ENCODE results near the gene GADL1. TPM values are rescaled to one million over a fixed set of nuclear protein-coding genes. Genes with fewer than 3 reads are reported as not detected.

GADL1 gene
- total RNA-seq, 4 donors from 2014 or later, result 1.1 TPM; not detected in 3

- intact Hi-C loops (cut with DNase I; ENCODE audit: low total_unique reads), result no loop called here
- DNase-seq, result no peak
- TF ChIP-seq POLR2A (IDR thresholded peaks at IDR 0.05), result no peak
- no peak for TF ChIP-seq CTCF (IDR thresholded peaks at IDR 0.05)
- no peaks in the 10 kb centered on the region for H3K9me3 ChIP-seq
- no peak overlapping the region for H3K4me3 ChIP-seq
- no peaks in the 10 kb centered on the region for H3K36me3 ChIP-seq
- H3K27ac ChIP-seq, result no peak overlapping the region
- H3K27me3 ChIP-seq, result no peaks in the 10 kb centered on the region
- no peaks in the 10 kb centered on the region for H3K4me1 ChIP-seq
These were observed 22.7 kb downstream of the GADL1 start for GRCh38 chr3:30871720-30872119.

GRCh38 chr3:30864836-30865235, 29.6 kb downstream of the GADL1 start:
- DNase-seq, result no peak
- Histone ChIP-seq H3K27ac (no peak overlapping the region), H3K27me3 (no peaks in the 10 kb centered on the region), H3K36me3 (no peaks in the 10 kb centered on the region), H3K9me3 (no peaks in the 10 kb centered on the region), H3K4me3 (no peak overlapping the region), H3K4me1 (peaks cover 0 to 6% of the 10 kb centered on the region in 2 donors)
- intact Hi-C loops (cut with DNase I; ENCODE audit: low total_unique reads), result no loop called here
- no peak for TF ChIP-seq POLR2A (IDR thresholded peaks at IDR 0.05)
- TF ChIP-seq CTCF (IDR thresholded peaks at IDR 0.05), result no peak

GRCh38 chr3:30864132-30864531, 30.3 kb downstream of the GADL1 start:
- no peaks in the 10 kb centered on the region for H3K9me3 ChIP-seq
- no peak for DNase-seq
- H3K36me3 ChIP-seq, result no peaks in the 10 kb centered on the region
- H3K4me1 ChIP-seq, result peaks cover 0 to 6% of the 10 kb centered on the region in 2 donors
- no peak overlapping the region for H3K4me3 ChIP-seq
- TF ChIP-seq POLR2A (IDR thresholded peaks at IDR 0.05) (no peak), CTCF (IDR thresholded peaks at IDR 0.05) (no peak)
- no peaks in the 10 kb centered on the region for H3K27me3 ChIP-seq
- no peak overlapping the region for H3K27ac ChIP-seq
- intact Hi-C loops (cut with DNase I; ENCODE audit: low total_unique reads), result no loop called here

GRCh38 chr3:30862004-30862403, 32.5 kb downstream of the GADL1 start:
- Histone ChIP-seq H3K9me3 (no peaks in the 10 kb centered on the region), H3K36me3 (no peaks in the 10 kb centered on the region), H3K27me3 (no peaks in the 10 kb centered on the region), H3K27ac (no peak overlapping the region), H3K4me3 (no peak overlapping the region), H3K4me1 (peaks cover 0 to 6% of the 10 kb centered on the region in 2 donors)
- TF ChIP-seq POLR2A (IDR thresholded peaks at IDR 0.05), result no peak
- no peak for TF ChIP-seq CTCF (IDR thresholded peaks at IDR 0.05)
- intact Hi-C loops (cut with DNase I; ENCODE audit: low total_unique reads), result no loop called here
- no peak for DNase-seq

GRCh38 chr3:30858894-30859389, 35.5 kb downstream of the GADL1 start:
- H3K4me3 ChIP-seq, result no peak overlapping the region

More at GRCh38 chr3:30858894-30859389, 35.5 kb downstream of the GADL1 start:
- no peaks in the 10 kb centered on the region for H3K9me3 ChIP-seq
- intact Hi-C loops (cut with DNase I; ENCODE audit: low total_unique reads), result no loop called here
- no peaks in the 10 kb centered on the region for H3K27me3 ChIP-seq
- no peak for DNase-seq
- TF ChIP-seq CTCF (IDR thresholded peaks at IDR 0.05) (no peak), POLR2A (IDR thresholded peaks at IDR 0.05) (no peak)
- no peak overlapping the region for H3K27ac ChIP-seq
- peaks cover 0 to 8% of the 10 kb centered on the region in 2 donors for H3K4me1 ChIP-seq
- H3K36me3 ChIP-seq, result no peaks in the 10 kb centered on the region
